ENCODE measurements around the gene TMEM108.

Gene TMEM108

DNA sequence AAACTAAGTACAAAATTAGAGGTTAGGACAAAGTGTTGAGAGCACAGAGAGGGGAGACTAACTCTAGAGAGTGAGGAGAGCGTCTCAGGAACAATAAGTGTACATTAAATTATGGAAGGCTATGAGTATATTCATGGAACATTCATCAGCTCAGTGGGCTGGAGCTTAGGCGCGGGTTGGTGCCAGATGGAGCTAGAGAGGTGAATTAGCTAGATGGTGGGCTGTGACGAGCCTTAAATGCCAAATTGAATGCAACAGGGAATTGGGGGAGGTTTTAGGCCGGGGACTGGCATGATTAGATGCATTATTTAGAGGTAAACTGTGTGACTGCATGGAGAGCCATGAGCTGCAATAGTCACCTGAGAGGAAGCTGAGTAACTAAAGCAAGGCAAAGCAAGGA is 97.1 kb downstream of the TMEM108 start:
- Histone ChIP-seq H3K27ac (ENCODE audit: low read length) (no peak overlapping the region), H3K36me3 (ENCODE audit: insufficient read depth, low read length) (no peaks in the 10 kb centered on the region), H3K4me1 (ENCODE audit: insufficient read depth, low read length) (no peaks in the 10 kb centered on the region), H3K4me2 (ENCODE audit: insufficient read depth, low read length) (no peak overlapping the region), H3K27me3 (ENCODE audit: insufficient read depth, low read length, poor library complexity) (peaks cover 2% of the 10 kb centered on the region), H4K20me1 (ENCODE audit: insufficient read depth, low read length) (no peaks in the 10 kb centered on the region), H2AFZ (ENCODE audit: low read depth, low read length) (no peak overlapping the region), H3K9ac (ENCODE audit: low read depth, low read length) (no peak overlapping the region), H3K79me2 (ENCODE audit: insufficient read depth, low read length) (no peaks in the 10 kb centered on the region), H3K9me3 (ENCODE audit: insufficient read depth, low read length, severe bottlenecking) (no peaks in the 10 kb centered on the region), H3K4me3 (ENCODE audit: low read depth in 1 of 2, low read length in 2 of 2) (no peak overlapping the region)
- no peak for DNase-seq
- ATAC-seq (ENCODE audit: insufficient read depth, low read depth): no peak
- TF ChIP-seq EZH2 (IDR thresholded peaks at IDR 0.05; ENCODE audit: borderline replicate concordance, low read depth, low read length, severe bottlenecking): no peak

DNA sequence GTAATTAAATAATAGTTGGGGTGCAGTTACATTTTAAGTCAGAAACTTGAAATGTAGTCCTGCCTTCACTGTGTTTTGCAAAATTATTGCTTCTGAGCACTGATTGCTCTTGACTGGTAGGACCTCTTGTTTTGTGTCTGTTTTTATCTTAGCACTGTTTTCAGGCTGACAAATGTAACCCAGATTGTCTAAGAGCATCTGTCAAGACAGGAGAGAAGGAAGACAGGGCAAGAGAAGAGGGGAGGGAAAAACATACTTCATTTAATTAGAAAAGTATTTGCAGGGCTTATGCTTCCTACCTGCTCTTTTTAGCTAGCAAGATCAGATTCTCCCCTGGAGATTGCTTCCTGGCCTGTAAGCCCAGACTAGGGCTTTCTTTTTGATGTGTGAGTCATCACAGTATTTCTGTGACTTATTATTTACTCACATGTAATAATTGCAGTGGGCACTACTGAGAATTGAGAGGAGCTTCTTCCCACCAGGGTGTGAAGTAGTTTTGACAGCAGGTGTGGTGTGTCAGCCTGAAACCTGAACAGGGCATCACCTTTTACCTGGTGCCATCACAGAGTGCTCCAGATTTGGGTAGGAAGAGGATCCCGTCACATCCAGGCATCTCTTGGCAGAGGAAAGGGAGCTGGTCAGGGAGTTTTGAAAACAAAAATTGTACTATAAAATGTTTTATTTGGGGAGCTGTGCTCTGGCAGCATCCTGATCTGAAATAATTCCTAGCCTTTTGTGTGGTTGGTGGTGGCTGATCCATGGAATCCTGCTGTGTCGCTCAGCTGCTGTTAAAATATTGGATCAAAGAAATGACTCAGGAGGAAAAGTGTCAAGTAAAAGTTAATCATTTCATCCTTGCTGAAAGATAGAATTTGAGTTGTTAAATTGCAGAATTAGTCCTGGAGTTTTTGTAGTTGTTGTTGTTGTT is 98.2 kb downstream of the TMEM108 start:
- Histone ChIP-seq H3K4me3 (ENCODE audit: low read depth in 1 of 2, low read length in 2 of 2) (no peak overlapping the region), H3K36me3 (ENCODE audit: insufficient read depth, low read length) (no peaks in the 10 kb centered on the region), H3K27me3 (ENCODE audit: insufficient read depth, low read length, poor library complexity) (peaks cover 2% of the 10 kb centered on the region), H3K79me2 (ENCODE audit: insufficient read depth, low read length) (no peaks in the 10 kb centered on the region), H3K4me1 (ENCODE audit: insufficient read depth, low read length) (no peaks in the 10 kb centered on the region), H3K4me2 (ENCODE audit: insufficient read depth, low read length) (no peak overlapping the region), H2AFZ (ENCODE audit: low read depth, low read length) (no peak overlapping the region), H3K9me3 (ENCODE audit: insufficient read depth, low read length, severe bottlenecking) (no peaks in the 10 kb centered on the region), H3K27ac (ENCODE audit: low read length) (no peak overlapping the region), H4K20me1 (ENCODE audit: insufficient read depth, low read length) (no peaks in the 10 kb centered on the region), H3K9ac (ENCODE audit: low read depth, low read length) (no peak overlapping the region)
- DNase-seq: no peak
- TF ChIP-seq, protein P1, sequence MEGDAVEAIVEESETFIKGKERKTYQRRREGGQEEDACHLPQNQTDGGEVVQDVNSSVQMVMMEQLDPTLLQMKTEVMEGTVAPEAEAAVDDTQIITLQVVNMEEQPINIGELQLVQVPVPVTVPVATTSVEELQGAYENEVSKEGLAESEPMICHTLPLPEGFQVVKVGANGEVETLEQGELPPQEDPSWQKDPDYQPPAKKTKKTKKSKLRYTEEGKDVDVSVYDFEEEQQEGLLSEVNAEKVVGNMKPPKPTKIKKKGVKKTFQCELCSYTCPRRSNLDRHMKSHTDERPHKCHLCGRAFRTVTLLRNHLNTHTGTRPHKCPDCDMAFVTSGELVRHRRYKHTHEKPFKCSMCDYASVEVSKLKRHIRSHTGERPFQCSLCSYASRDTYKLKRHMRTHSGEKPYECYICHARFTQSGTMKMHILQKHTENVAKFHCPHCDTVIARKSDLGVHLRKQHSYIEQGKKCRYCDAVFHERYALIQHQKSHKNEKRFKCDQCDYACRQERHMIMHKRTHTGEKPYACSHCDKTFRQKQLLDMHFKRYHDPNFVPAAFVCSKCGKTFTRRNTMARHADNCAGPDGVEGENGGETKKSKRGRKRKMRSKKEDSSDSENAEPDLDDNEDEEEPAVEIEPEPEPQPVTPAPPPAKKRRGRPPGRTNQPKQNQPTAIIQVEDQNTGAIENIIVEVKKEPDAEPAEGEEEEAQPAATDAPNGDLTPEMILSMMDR (IDR thresholded peaks at IDR 0.05; ENCODE audit: borderline replicate concordance, extremely low read depth, low read length, poor library complexity, severe bottlenecking): no peak
- TF ChIP-seq EZH2 (IDR thresholded peaks at IDR 0.05; ENCODE audit: borderline replicate concordance, low read depth, low read length, severe bottlenecking): no peak
- ATAC-seq (ENCODE audit: insufficient read depth, low read depth): no peak

DNA sequence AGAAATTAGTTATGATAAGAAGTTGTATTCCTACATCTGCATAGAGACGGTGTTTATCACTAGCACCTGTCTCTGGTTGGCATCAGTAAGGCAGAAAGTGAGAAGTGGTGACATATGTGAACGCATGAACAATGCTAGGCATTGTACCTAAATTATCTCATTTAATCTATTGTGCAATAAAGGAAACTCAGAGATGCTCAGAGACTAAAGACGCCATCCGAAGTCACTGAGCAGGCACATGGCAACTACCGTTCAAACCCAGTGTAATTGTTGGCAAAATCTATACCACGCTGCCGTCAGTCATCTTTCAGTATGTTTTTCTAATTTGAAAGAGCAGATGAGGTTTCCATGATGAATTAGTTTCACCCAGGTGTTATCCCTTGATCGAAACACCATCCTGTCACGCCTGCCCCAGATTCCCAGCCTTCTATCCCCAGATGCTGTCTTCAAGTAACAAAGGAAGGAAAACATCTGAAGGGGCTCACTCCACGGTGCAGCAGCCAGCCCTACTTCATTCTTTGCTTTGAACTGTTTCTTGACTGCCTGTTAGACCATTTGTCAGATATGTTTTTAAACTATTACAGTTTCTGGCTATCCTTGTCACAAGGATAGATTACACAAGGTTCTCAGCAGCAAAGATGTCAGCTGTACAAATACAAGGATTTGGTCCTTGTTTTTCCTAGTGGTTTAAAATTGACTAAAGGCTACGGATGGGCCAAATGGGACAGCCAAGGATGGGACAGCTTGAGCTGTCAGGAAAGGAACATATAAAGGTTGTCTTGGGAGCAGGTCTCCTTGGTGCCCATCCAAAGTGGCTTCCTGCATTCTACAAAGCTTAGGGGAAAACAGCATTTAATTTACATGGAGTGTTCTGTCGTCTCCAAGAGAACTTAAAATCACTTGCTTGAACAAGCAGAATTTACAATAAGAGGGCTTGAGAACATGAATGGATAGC is 99.1 kb downstream of the TMEM108 start:
- TF ChIP-seq EZH2 (IDR thresholded peaks at IDR 0.05; ENCODE audit: borderline replicate concordance, low read depth, low read length, severe bottlenecking): no peak
- TF ChIP-seq, protein P1 (IDR thresholded peaks at IDR 0.05; ENCODE audit: borderline replicate concordance, extremely low read depth, low read length, poor library complexity, severe bottlenecking): no peak
- Histone ChIP-seq H3K27me3 (ENCODE audit: insufficient read depth, low read length, poor library complexity) (peaks cover 2% of the 10 kb centered on the region), H3K9ac (ENCODE audit: low read depth, low read length) (no peak overlapping the region), H3K79me2 (ENCODE audit: insufficient read depth, low read length) (no peaks in the 10 kb centered on the region), H3K4me2 (ENCODE audit: insufficient read depth, low read length) (no peak overlapping the region), H2AFZ (ENCODE audit: low read depth, low read length) (no peak overlapping the region), H3K4me3 (ENCODE audit: low read depth in 1 of 2, low read length in 2 of 2) (no peak overlapping the region), H3K9me3 (ENCODE audit: insufficient read depth, low read length, severe bottlenecking) (no peaks in the 10 kb centered on the region), H3K27ac (ENCODE audit: low read length) (no peak overlapping the region), H3K4me1 (ENCODE audit: insufficient read depth, low read length) (no peaks in the 10 kb centered on the region), H3K36me3 (ENCODE audit: insufficient read depth, low read length) (no peaks in the 10 kb centered on the region), H4K20me1 (ENCODE audit: insufficient read depth, low read length) (no peaks in the 10 kb centered on the region)
- DNase-seq: no peak
- ATAC-seq (ENCODE audit: insufficient read depth, low read depth): no peak

Measured in DND-41 (cell line).